CD4-positive, alpha-beta T cell treated with Interleukin-6 at 100 ng/mL for 8 hours (primary cell): ENCODE results near the gene CYB5D1.

Experiments used
- DNase-seq: peaks from one replicate; pipeline ENCODE4 v3.0.0-alpha.2; 2020; ENCODE audit warnings: mixed read lengths, low spot score

Gene CYB5D1

DNA sequence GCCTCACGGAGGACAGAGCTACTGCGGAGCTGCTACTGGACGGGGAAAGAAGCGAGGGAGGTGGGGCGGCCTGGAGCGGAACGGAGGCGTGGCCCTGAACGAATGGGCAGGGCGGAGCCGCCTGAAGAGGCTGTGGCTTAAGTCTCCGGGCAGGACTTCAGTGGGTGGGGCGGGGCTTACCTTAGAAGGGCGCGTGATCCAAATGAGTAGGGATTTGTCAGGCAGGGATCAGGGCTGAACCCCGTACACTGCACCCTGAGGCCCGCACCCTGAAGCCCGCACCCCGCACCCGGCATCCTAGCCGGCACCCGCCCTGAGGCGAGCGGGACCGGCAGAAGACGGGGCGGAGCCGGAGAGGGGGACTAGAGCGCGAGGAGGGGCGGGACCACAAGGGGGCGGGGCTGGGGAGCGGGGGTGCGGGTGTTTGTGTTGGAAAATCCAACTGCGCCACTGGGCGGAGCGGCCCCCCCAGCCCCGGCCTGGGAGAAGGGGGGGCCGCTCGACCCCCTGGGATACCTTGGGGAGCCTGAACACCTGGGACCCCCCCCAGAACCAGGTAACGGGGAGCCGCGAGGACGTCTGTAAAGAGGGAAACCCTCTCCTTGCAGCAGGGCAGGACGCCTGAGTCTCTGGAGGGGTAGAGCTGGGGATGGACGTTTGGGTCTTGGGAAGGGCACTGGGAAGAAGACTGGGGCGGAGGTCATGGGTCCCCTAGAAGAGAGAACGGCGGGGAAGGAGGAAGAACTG lies 23.8 kb upstream of the CYB5D1 start, which contains the start of gene KDM6B:
Gene KDM6B, plus strand, starts transcription at position 423 of the 747 bp plus-strand sequence. CDS start 11,338 bp downstream, outside the sequence.
- peak; percentile 87 for DNase-seq

DNA sequence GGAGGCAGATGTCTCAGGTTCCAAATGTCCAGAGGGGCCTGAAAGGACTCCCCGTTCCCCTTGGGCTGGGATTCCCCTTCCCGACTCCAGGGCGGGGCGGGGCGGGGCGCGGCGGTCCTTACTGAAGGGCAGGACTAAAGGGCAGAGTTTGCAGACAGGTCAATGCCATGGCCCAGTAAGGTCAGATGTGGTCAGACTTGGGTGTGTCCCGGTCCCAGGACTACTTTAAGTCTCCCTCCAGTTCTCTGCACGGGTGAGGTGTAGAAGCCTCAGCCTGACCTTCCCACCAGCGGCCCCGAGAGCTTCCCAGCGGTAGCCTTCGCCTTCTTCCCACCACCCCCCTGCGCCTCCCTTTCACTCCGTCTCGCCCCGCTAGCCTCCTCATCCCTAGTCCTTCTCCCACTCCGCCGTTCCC lies 23.3 kb upstream of the CYB5D1 start:
- peak; percentile 50 for DNase-seq

DNA sequence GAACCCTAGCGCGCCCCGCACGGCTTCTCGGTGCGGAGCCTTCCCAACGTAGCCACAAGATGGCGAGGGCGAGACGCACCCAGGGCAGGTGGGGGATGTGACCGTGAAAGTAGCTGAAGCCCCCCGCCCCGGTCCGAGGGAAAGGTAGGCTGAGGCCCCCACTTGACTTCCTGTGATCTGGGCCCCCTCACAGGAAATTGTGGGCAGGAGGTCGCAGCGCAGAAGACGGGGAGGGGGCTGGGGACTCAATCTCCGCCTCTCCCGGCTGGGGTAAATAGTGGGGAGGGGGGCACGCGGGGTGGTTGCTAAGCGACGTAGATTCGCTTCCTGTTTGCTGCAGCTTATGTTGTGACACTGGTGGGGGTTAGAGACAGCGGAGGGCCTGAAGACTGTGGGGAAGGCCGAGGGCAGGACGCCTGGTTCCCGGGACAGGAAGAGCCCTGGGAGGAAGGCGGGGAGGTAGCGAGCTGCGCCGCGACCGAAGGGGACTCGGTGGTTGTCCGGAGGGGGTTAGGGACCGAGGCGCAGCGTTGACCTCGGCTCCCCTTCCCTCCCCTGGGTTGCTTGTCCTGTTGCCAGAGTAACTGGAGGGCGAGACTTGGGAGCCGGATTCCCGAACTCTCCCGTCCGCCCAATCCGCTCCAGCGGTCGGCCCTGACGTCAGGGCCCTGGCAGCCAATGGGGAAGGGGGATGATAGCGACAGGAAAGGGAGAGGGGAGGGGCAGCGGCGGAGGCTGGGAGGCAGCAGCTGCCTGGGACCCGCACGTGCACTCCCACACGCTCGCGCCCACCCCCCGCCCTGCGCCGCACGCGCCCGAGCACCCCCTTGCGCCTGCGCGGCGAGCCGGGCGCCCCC lies 22.6 kb upstream of the CYB5D1 start:
- DNase-seq, result peak; percentile 90

DNA sequence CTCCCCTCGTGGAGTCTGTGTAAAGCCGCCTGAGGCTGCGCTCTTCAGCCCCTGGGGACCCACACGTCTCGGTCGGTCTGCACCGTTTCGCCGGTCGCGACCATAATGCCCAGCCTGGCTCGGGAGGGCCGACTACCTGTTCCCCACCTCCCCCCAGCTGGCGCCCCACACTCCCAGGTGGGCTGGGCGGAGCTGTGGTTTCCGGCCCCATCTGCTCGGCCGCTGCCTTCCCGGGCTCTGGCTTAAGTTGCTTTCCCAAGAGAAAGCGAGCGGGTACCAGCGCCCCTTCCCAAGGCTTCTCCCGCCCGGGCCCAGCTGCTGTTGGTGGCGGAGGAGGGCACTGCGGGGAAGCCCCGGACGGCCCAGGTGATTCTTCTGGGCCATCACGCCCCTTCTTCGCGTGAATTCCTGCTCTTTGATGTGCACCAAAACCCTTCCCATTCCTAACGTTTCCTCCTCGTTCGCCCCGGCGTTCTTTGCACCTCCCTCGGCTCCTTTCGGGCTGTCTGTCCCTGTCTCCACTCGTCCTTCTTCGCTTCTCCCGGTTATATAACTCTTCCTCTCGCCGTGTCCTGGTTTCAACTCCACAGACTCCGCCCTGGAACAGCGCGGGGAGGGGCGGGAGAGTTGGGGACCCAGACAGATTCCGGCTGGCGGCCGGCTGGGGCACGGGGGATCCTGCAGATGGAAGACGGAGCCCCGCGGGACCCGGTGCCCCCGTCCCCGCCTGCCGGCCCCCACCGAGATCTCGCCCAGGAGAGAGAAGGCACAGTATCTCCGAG lies 21.8 kb upstream of the CYB5D1 start:
- DNase-seq, result peak; percentile 33

DNA sequence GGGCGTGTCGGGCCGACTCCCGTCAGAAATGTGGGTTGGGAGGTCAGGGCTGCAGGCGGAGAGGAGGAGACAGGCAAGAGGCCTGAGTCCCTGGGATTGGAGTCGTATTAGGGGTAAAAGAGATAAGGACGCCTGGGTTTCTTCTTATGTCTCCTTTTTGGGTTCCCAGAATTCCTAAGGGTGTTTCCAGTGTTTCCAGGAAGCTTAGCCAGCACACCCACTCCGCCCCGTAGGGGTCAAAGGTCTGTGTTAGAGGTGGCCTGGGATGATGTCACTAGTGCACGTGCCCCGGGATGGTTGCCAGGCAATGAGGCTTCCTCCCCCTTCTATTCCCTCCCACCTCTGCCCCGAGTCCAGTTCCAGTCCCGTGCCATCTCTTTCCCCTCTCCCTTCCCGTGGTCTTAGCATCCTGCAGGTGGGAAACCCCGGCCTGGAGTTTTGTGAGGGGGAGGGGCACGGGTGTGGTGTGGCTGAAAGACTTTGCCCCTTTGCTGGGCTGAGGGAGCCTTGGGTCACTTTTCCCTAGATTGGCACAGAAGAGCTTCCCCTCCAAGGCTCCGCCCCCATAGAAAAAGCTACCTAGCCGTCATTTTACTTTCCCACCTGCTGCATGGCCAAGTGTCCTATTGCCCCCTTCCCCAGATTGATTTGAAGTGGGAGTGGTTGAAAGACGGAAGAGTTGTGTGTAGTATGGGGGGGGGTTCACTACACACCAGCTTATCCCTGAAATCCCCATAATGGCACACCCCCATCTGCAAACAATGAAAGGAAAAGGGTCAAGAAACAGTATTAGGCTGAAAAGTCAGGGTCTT lies 21.0 kb upstream of the CYB5D1 start:
- peak; percentile 46 for DNase-seq

DNA sequence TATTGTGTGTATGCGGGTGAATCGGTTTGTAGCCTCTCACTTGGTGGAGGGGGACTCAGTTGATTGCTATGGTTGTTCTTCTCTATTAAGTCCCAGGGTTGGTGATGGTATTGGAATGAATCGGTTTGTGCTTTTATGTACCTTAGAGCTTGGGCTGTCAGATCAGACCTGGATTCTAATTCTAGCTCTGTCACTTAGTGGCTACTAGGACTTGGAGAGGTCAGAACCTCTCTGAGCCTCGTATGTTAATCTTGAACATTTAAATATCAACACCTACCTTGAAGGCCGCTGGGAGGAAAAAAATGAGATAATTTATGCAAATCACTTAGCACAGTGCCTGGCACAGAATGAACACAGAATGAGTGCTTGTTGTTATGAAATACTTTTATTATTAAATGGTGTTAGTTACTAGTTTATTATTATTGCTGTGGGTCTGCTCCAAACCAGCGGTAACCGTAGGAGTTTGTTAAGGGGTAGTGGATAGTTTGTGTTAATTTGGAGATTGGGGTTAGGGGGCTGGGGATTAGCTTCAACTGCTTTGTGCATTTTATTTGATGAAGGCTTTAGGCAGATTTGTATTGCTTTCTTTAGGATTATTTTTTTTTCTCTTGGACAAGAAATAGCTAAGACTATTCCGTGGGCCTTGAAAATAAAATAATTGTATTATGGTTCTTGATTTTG lies 20.3 kb upstream of the CYB5D1 start:
- no peak for DNase-seq

DNA sequence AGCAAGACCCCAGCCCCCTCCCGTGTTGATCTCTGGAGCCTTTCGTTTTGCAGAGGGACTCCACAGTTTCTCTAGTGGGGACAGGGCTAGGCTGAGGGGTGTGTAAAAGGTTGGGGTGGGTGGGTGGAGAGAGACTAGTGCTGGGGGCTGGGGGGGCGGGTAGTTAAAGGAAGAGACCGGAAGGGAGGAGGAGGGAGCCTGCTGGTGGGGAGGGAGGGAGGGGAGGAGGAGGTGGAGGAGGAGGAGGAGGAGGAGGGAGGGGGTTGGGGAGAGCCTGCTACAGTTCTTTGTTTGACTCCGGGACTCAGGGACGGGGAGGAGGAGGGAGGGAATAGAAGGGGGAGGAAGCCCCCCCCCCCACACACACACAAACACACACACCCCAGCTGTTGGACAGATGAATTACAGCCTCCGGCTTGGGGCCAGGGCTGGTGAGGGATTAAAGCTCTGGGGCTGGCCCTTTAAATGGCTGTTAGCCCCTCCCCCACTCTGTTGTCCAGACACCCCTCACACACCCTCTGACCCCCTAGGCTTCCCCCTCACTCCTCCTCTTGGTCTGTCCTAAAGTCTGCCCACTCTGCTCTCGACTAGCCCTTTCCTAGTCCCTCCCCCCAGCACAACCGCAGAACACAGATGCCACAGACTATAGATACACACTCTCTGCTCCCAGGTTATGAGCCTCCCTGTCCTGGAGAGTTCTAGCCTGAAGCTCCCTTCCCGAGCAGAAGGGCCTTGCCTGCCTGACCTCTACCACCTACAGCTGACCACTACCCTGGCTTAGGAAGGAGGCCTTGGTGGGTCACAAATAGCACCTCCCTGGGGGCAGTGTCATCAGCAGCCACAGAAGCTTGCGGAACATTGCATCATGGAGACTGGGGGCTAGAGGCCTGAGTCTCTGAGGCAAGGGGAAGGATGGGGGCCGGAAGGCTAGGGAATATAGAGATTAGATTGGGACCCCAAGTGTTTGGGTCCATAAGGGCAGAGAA lies 19.4 kb upstream of the CYB5D1 start:
- DNase-seq, result peak; percentile 42

DNA sequence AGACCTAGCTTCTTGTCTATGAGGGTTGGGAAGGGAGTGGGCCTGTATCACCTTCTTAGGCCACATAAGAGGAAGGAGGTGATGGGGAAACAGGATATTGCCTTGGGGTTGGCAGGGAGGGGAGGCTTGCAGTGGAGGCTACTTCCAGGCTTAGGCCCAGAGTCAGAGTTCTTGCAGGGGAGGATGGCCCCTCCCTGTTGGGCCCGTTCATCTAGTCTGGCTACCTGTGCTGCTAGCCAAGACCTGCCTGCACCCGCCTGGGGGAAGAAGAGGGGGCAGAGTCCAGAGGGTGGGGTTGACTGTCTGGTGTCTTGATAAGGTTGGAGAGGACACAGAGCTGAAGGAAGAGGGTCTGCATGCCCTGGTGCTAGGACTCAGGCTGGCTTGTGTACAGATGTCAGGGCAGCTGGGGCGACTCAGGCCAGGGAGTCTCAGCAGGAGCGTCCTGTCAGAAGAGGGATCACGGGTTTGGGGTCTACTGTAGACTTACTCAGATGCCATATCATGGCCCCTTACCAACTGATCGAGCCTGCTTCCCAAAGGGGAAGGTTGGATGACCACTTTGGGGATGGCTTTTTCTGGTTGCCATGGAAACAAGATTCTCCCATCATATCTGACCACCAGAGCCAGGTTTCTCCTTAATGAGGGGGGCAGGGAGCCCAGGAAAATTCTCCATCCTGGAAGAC lies 18.5 kb upstream of the CYB5D1 start:
- DNase-seq, result no peak

DNA sequence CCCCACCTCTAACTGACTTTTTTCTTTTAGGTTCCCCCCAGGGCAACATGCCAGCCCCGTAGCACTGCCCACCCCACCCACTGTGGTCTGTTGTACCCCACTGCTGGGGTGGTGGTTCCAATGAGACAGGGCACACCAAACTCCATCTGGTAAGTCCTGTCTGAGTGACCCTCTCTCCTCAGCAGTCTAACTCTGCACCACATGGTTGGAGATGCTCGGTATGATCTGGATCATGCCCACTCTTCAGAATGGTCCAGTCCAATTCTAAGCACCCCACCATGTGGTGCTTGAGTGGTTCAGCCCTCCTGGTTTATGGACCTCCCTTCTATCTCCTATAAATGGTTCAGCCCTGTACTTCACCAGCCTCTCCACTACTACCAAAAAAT lies 17.9 kb upstream of the CYB5D1 start:
- no peak for DNase-seq

DNA sequence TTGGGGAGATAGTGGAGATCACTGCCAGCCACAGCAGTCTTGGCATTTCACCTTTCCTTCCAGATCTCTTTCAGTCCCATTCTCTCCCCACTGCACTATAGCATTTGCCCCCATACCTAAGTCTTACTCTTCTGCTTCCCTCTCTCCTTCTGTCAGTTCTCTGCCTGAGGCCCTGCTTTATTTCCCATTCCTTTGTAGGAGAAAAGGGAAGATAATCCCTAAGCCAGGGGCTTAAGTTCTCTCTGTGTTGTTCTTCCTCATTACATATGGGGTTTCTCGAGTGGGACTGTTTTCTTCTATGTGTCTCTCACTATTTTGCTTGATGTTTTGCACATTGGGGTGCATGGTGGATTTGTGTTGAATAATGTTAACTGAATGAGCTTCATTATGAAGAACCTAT lies 17.4 kb upstream of the CYB5D1 start:
- DNase-seq, result no peak

DNA sequence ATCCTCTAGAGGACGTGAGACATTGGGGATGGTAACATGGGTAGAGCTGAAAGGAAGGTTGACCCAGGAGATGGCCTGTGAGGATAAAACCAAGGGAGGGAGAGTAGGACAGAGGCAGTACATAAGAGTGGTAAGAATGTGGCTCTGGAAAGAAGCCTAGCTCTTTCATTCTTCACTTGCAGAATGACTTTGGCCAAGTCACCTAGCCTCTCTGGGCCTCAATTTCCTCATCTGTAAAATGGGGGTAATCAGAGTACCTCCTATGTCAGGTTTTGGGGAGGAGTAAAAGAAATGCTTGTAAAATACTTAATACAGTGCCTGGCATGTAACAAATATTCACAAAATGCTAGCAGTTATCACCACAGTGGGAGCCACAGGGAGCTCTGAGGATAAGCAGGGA lies 16.9 kb upstream of the CYB5D1 start:
- no peak for DNase-seq

DNA sequence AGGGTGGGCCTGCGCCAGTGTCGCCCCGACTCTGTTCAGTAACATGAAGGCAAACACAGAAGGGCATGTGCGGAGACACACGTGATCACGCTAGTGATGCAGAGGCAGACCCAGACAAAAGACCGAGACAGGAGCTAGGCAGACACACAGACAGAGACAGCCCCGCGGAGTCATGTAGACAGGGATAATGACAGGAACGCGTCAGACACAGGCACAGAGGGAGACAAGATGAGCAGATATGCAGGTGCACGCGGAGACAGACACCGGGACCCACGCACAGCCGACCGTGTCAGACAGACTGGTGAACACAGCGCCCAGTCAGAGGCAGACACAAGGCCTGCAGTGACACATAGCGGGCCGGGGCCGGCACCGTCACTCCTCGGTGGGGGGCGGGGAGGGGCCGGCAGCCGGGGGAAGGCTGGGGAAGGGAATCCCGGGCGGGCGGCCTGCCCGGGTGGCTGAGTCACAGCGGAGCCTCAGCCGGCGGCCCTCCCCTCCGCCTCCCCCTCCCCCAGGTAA lies 16.3 kb upstream of the CYB5D1 start:
- peak; percentile 89 for DNase-seq

DNA sequence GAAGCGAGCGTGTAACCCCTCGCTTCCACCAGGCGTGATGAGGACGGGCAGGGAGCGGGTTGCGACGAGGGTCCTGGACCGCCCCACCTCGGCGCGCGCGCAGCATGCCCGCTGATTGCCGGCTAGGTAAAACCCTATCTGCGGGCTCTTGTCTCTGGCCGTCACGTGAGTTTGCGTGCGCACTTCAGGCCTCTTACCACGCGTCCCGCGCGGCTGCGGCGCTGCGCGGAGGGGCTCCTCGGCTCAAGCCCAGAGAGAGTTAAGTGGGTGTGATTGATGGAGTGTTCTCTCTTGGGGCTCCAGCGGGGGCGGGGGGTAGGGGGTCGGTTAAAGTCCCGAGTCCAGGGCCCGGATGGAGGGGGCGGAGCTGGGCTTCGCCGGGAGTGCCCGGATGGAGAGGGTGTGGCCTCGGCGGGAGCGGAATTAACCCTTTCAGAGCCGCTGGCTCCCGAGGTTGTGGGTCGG lies 15.9 kb upstream of the CYB5D1 start:
- DNase-seq, result peak; percentile 79

DNA sequence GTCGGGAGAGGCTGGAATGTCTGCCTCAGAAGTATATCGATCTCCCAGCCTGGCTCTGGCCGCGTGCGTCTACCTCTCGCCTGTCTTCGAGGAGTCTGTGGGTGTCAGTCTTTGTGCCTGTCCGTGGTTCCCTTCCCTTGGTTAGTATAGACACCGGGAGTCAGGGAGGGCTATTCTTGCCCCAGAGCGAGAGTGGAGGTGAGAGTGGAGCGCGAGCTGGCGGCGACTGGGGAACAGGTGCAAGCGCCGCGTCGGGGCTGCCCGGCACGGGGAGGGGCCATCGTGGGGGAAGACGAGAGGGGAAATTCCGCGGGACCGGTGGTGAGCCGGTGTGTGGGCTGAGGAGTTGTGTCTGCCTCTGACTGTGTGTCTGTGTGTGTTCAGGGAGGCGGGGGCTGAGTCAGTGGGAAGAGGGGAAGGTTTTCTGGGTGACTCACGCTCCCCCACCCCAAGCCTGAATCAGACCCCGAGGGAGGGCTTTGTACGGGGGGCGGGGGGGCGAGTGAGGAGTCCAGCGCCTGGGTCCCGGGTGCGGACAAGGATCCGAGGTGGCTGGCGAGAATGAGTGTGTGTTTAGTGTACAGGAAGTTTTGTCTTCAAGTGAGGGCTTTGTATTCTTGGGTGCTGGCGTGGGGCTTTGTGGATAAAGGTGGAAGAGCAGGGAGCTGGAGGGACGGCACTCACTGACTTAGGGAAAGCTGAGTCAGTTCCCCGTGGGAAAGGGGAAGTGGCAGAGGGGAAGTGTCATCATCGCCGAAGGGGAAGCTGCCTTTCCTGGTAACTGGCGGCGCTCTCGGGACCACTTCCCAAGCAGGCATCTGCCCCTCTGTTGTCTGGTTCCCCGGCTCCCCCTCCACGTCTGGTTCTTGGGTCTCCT lies 15.2 kb upstream of the CYB5D1 start:
- DNase-seq, result peak; percentile 91

DNA sequence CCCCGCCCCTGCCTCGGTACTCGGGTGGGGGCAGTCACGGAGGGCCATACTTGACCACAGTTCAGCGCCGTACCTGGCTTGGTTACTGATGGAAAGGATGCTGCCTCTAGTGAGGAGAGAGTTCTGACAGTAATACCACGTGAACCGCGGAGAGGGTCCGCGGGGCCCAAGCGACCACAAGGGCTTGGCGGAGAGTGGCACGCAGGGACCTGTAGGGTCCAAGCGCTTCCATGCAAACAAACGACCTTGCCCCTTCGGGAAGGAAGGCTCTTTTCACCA lies 14.6 kb upstream of the CYB5D1 start:
- DNase-seq, result no peak

DNA sequence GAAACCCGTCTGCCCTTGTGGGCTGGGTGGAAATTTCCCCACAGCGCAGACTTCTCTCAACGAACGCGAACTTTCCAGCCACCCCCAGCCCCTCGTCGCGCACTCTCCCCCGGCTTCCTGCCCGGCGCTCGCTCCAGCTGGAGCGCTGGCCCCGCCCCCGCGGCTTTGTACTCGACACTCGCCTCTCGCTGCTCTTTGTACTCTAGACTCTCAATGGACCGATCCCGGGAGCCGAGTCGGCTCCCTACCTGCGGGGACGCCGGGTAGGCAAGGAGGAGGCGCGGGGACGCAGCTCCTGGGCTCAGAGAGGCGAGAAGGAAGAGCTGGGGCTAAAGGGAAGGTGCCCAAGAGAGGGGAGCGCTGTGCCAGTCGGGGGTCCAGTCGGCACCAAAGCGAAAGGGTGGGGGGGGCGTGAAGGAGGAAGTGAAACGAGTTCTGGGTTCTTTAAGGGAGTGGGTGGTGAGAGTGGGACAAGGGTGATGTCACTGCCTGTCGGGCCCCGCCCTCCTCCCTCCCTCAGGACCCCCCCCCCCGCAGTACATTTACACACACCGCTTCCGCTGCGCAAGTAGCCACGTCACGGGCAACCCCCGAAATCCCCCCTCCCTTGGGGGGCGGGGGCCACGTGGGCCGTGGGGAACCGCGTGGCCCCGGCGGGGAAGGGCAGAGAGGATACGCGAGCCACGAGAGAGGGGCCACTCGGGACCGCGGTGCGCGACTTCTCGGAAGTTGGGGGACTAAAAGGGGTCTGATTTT lies 14.1 kb upstream of the CYB5D1 start:
- DNase-seq, result peak; percentile 91
